Right forelimb (tissue), 1 donor: ENCODE measurements around the gene WDR48.

Source experiments
- DNase-seq: peaks from one replicate; pipeline ENCODE4 v3.0.0-alpha.2; 2018

The WDR48 gene

DNA sequence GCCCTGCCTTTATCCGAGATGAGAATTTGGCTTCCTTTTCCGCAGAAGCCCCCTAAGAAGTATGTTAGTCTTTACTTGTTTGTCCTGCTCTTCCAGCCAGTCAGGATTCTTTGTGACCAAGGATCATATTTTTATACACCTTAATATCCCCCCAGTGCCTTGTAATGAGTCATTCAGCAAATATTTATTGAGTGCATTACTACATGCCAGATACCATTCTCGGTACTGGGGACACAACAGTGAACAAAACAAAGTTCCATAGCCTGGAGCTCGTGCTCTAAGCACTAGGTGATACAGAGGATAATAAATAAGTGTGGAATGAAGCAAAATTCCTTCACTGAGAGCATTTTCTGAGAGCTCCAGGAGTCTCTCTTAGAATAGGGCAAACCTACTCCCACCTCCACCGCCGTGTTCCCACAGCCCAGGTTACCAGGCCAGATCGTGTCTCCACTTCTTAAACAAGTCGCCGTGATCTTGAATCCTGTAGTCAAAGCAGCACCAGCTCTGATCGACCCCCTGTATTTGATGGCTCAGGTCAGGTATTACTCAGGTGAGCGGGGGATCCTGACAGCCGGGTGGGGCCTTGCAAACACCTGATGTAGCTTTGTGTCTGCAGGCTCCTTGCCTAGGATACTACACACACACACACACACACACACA, 74.2 kb downstream of the WDR48 start:
- no peak for DNase-seq

GRCh38 chr3:39126532-39127071, 74.8 kb downstream of the WDR48 start:
- peak; percentile 67 for DNase-seq

DNA sequence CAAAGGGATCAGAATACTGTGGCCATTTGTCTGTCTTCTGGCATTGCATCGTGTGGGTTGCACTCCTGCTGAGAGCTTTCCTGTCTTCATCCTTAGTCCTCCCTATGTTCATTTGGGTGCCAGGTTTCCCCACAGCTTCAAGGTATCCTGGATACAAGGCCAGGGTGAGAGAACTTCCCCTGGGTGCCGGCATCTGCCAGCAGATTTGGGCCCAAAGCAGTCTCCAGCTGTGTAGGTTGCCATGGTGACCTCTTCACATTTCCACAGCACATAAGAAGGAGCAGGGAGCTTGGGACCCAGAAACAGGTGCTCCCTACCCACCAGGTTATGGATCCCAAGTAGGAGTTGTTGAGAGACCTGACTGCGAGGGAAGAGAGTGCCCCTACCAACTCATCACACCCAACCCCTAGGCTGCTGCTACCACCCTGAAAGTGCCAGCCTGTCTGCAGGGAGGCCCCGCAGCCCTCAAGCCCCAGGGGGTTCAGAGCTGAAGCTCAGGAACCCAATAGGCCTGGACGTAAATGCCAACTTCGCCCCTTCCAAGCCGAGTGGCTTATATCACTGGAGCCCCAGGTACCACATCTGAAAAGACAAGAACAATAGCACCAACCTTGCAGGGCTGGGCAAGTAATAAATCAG, 75.6 kb downstream of the WDR48 start:
- DNase-seq = no peak

- no peak for DNase-seq
Observed at GRCh38 chr3:39127908-39128304, 76.1 kb downstream of the WDR48 start.

- DNase-seq = no peak
Observed at GRCh38 chr3:39128951-39129350, 77.1 kb downstream of the WDR48 start.

GRCh38 chr3:39130026-39130425, 78.2 kb downstream of the WDR48 start:
- no peak for DNase-seq

DNA sequence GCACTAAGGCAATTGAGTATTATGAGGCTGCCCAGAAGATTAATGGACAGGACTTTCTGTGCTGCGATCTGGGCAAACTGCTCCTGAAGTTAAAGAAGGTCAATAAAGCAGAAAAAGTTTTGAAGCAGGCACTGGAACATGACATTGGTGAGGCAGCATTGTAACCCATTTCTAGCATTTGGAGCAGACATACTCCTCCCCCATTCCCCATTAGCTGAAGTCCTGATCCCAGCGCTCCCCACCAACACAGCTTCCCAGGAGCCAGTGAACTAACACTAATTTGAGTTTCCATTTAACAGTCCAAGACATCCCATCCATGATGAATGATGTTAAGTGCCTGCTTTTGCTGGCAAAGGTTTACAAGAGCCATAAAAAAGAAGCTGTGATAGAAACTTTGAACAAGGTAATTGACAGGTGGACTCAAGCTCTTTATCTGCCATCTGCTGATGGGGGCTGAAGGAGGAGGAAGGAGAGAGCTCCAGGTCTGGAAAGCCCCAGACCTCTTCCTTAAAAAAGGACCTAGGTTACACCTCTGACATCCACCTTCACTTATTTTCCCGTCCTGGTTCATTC, 79.0 kb downstream of the WDR48 start:
- DNase-seq = no peak

- DNase-seq = no peak
Observed at GRCh38 chr3:39132096-39133092, 80.6 kb downstream of the WDR48 start.

- no peak for DNase-seq
Observed at GRCh38 chr3:39133093-39133490, 81.3 kb downstream of the WDR48 start.

- no peak for DNase-seq
Observed at GRCh38 chr3:39133822-39134221, 82.0 kb downstream of the WDR48 start.

- DNase-seq = peak; percentile 25
Observed at GRCh38 chr3:39134305-39134704, 82.5 kb downstream of the WDR48 start.

DNA sequence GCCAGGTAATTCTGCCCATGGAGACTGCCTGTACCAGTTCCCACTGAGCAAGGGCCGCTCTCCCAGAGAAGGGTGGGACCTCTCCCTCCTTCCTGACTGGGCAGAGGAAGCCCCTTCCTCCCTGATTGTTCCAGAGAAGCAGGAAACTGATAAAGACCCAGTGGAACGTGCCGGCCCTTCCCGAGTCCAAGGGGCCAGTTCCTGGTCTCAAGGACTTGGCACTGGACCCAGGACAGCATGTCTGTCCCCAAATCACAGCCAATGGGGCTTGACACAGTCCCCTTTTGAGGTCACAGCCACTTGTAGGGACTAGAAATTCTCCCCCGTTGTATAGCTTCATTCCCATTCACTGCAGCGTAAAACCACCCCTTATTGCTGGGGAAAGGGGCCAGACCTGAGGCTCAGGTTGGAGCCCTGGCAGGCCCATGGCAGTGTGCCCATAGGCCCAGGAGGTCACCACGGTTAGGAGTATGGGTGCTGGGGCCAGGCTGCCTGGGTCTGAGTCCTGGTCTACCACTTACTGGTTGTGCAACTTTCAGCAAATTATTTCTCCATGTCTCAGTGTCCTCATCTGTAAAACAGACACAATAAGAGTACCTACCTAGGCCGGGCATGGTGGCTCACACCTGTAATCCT, 83.5 kb downstream of the WDR48 start:
- peak; percentile 32 for DNase-seq

- DNase-seq = peak; percentile 32
Observed at GRCh38 chr3:39136533-39137434, 85.0 kb downstream of the WDR48 start.

DNA sequence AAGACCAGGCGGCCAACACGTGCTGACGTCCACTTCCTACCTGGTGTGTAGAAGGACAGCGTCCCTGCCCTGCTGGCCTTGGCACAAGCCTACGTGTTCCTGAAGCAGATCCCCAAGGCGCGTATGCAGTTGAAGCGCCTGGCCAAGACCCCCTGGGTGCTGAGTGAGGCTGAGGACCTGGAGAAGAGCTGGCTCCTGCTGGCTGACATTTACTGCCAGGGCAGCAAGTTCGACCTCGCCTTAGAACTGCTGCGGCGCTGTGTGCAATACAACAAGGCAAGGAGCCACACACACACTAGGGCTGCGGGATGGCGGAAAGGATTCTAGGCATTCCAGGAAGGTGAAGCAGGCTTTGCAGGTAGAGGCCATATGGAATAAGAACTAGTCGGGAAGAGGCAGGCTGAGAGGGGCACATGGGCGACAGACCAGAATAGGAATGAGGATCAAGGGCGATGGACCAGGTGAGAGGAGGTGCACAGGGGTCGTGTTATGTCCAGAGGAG, 85.7 kb downstream of the WDR48 start:
- DNase-seq = peak; percentile 42

DNA sequence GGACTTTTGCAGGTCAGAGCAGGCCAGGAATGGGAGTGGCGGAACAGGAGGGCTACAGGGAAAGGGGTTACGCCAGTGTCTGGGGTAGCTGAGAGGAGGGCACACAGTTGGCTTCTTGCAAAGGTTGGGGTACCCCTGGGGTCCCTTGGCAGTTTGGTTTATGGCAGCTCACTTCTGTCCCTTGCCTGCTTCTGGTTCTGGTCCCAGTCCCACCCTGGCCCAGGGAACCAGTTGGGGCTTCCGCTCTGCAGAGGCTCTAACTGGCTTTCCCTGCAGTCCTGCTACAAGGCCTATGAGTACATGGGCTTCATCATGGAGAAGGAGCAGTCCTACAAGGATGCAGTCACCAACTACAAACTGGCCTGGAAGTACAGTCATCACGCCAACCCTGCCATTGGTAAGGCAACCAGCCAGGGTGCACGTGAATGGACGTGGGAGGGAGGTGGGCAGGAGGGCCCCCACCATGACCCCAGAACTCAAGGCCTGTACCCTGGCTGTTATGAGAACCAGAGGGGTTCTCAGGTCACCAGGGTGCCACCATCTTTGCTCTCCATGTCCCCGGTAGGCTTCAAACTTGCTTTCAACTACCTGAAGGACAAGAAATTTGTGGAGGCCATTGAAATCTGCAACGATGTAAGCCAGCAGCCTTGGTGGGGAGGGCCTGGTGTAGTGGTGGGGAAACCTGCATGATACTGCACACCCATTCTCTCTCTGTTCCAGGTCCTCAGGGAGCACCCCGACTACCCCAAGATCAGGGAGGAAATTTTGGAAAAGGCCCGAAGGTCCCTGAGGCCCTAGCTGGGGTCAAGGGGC, 86.4 kb downstream of the WDR48 start:
- peak; percentile 36 for DNase-seq

- DNase-seq = peak; percentile 77
Observed at GRCh38 chr3:39138804-39139415, 87.1 kb downstream of the WDR48 start.

DNA sequence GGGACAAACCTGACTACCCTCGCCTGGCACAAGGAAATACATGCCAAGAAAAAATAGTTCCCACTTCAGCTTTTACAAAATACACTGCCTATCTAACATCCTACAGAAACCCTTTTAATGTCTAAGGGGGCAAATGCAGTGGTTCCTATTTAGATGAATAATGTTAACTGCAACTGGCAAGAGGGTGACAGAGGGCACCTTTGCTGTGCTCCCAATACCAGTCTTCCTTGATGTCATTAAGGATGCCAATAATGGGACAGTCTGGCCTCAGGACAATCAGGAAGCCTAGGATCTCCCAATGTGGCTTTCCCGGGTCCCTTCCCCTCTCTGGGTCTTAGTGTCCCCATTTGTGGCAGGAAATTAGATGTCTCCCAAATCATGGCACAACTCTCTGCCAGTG, 87.6 kb downstream of the WDR48 start:
- DNase-seq = peak; percentile 42

- DNase-seq = peak; percentile 22
Observed at GRCh38 chr3:39140341-39140971, 88.6 kb downstream of the WDR48 start.
